IPS-20b (cell line): ENCODE measurements around the gene GOLGA7B.

ENCODE experiments used
- H3K27ac ChIP-seq: one replicate; pipeline ENCODE4 v1.5.1; 2013; ENCODE audit warnings: low read length
- H3K27me3 ChIP-seq: 2 replicates; pipeline ENCODE4 v1.6.1; 2013; ENCODE audit warnings: mild to moderate bottlenecking, low read length, inconsistent platforms; ENCODE audit not compliant: insufficient read depth
- H3K36me3 ChIP-seq: 2 replicates; pipeline ENCODE4 v1.6.1; 2013; ENCODE audit warnings: low read depth, mild to moderate bottlenecking, inconsistent platforms, low read length, moderate library complexity; ENCODE audit not compliant: insufficient read depth
- H3K4me1 ChIP-seq: 2 replicates; pipeline ENCODE4 v1.6.1; 2013; ENCODE audit warnings: mild to moderate bottlenecking, control low read depth, inconsistent platforms, low read length, moderate library complexity; ENCODE audit not compliant: insufficient read depth
- H3K4me3 ChIP-seq: 2 replicates; pipeline ENCODE4 v1.5.1; 2013; ENCODE audit warnings: mild to moderate bottlenecking, low read length, inconsistent platforms
- H3K9ac ChIP-seq: 2 replicates; pipeline ENCODE4 v1.6.1; 2013; ENCODE audit warnings: low read depth, mild to moderate bottlenecking, inconsistent platforms, low read length, moderate library complexity
- H3K9me3 ChIP-seq: 2 replicates; pipeline ENCODE4 v1.6.1; 2013; ENCODE audit warnings: mild to moderate bottlenecking, low read depth, low read length, inconsistent platforms; ENCODE audit not compliant: insufficient read depth

GOLGA7B gene

GRCh38 chr10:97820096-97820704 lies 29.4 kb upstream of the GOLGA7B start:
- Histone ChIP-seq H3K9ac (no peak overlapping the region), H3K9me3 (no peaks in the 10 kb centered on the region), H3K4me3 (no peak overlapping the region), H3K36me3 (no peaks in the 10 kb centered on the region), H3K27me3 (no peaks in the 10 kb centered on the region), H3K4me1 (no peaks in the 10 kb centered on the region; the same call in 1 of the 2 replicates), H3K27ac (no peak overlapping the region)

- Histone ChIP-seq H3K27me3 (no peaks in the 10 kb centered on the region), H3K4me3 (no peak overlapping the region), H3K9ac (no peak overlapping the region), H3K9me3 (no peaks in the 10 kb centered on the region), H3K36me3 (no peaks in the 10 kb centered on the region), H3K27ac (no peak overlapping the region), H3K4me1 (no peaks in the 10 kb centered on the region; the same call in 1 of the 2 replicates)
Measured at GRCh38 chr10:97821308-97822038, 28.2 kb upstream of the GOLGA7B start.

GRCh38 chr10:97822261-97822687 lies 27.4 kb upstream of the GOLGA7B start:
- Histone ChIP-seq H3K9ac (no peak overlapping the region), H3K4me3 (no peak overlapping the region), H3K4me1 (no peaks in the 10 kb centered on the region; the same call in 1 of the 2 replicates)

GRCh38 chr10:97823734-97824133 lies 25.9 kb upstream of the GOLGA7B start:
- Histone ChIP-seq H3K27ac (no peak overlapping the region), H3K9me3 (no peaks in the 10 kb centered on the region), H3K36me3 (no peaks in the 10 kb centered on the region), H3K4me3 (no peak overlapping the region), H3K9ac (no peak overlapping the region), H3K27me3 (no peaks in the 10 kb centered on the region), H3K4me1 (no peaks in the 10 kb centered on the region; the same call in 1 of the 2 replicates)

More at GRCh38 chr10:97822261-97822687, 27.4 kb upstream of the GOLGA7B start:
- no peaks in the 10 kb centered on the region for H3K36me3 ChIP-seq
- no peak overlapping the region for H3K27ac ChIP-seq
- H3K9me3 ChIP-seq, result no peaks in the 10 kb centered on the region
- H3K27me3 ChIP-seq, result no peaks in the 10 kb centered on the region

GRCh38 chr10:97825020-97825760 lies 24.5 kb upstream of the GOLGA7B start:
- Histone ChIP-seq H3K9ac (no peak overlapping the region), H3K4me3 (no peak overlapping the region), H3K36me3 (no peaks in the 10 kb centered on the region), H3K27ac (no peak overlapping the region), H3K4me1 (no peaks in the 10 kb centered on the region; the same call in 1 of the 2 replicates), H3K9me3 (no peaks in the 10 kb centered on the region), H3K27me3 (no peaks in the 10 kb centered on the region)

GRCh38 chr10:97826892-97827291 lies 22.8 kb upstream of the GOLGA7B start:
- no peaks in the 10 kb centered on the region for H3K36me3 ChIP-seq
- no peaks in the 10 kb centered on the region for H3K9me3 ChIP-seq
- no peak overlapping the region for H3K9ac ChIP-seq
- H3K27me3 ChIP-seq, result no peaks in the 10 kb centered on the region
- no peaks in the 10 kb centered on the region; the same call in 1 of the 2 replicates for H3K4me1 ChIP-seq
- H3K27ac ChIP-seq, result no peak overlapping the region
- H3K4me3 ChIP-seq, result no peak overlapping the region

- Histone ChIP-seq H3K27ac (no peak overlapping the region), H3K36me3 (no peaks in the 10 kb centered on the region), H3K4me3 (no peak overlapping the region), H3K27me3 (no peaks in the 10 kb centered on the region), H3K9me3 (no peaks in the 10 kb centered on the region), H3K4me1 (no peaks in the 10 kb centered on the region), H3K9ac (no peak overlapping the region)
Measured at GRCh38 chr10:97827702-97828291, 21.8 kb upstream of the GOLGA7B start.

- Histone ChIP-seq H3K4me3 (no peak overlapping the region), H3K27me3 (no peaks in the 10 kb centered on the region), H3K9me3 (no peaks in the 10 kb centered on the region), H3K4me1 (no peaks in the 10 kb centered on the region), H3K36me3 (no peaks in the 10 kb centered on the region), H3K27ac (no peak overlapping the region), H3K9ac (no peak overlapping the region)
Measured at GRCh38 chr10:97828721-97829120, 20.9 kb upstream of the GOLGA7B start.

- Histone ChIP-seq H3K4me3 (no peak overlapping the region), H3K27ac (no peak overlapping the region), H3K9me3 (no peaks in the 10 kb centered on the region), H3K27me3 (no peaks in the 10 kb centered on the region), H3K36me3 (no peaks in the 10 kb centered on the region), H3K4me1 (no peaks in the 10 kb centered on the region), H3K9ac (no peak overlapping the region)
Measured at GRCh38 chr10:97830064-97830463, 19.6 kb upstream of the GOLGA7B start.

GRCh38 chr10:97831259-97831658 lies 18.4 kb upstream of the GOLGA7B start:
- Histone ChIP-seq H3K9me3 (no peaks in the 10 kb centered on the region), H3K4me1 (no peaks in the 10 kb centered on the region), H3K4me3 (no peak overlapping the region), H3K27me3 (no peaks in the 10 kb centered on the region), H3K36me3 (no peaks in the 10 kb centered on the region), H3K9ac (no peak overlapping the region), H3K27ac (no peak overlapping the region)

- Histone ChIP-seq H3K4me1 (no peaks in the 10 kb centered on the region), H3K36me3 (no peaks in the 10 kb centered on the region), H3K27ac (no peak overlapping the region), H3K9ac (no peak overlapping the region), H3K4me3 (no peak overlapping the region), H3K9me3 (no peaks in the 10 kb centered on the region; the same call in 1 of the 2 replicates), H3K27me3 (no peaks in the 10 kb centered on the region)
Measured at GRCh38 chr10:97836446-97836845, 13.2 kb upstream of the GOLGA7B start.
